Peyer's patch (tissue), 4 donors: ENCODE results near the gene DAO.

Experiments
- CTCF ChIP-seq, 6 experiments: fragments of 450-650 bp in 4 of 6; fragments of 200-600 bp in 2 of 6; sonication (generic) in 1 of 6; IDR thresholded peaks; one replicate each; pipeline ENCODE4 v1.5.1; 2017 to 2019; ENCODE audit warnings: antibody characterized with exemption in 6 of 6, mild to moderate bottlenecking in 3 of 6, moderate library complexity in 1 of 6
- POLR2A ChIP-seq, 2 donors: fragments of 450-650 bp; IDR thresholded peaks; one replicate each; pipeline ENCODE4 v1.5.1; 2017; ENCODE audit warnings: antibody characterized with exemption in 2 of 2, mild to moderate bottlenecking in 2 of 2, moderate library complexity in 2 of 2

- TF ChIP-seq CTCF (IDR thresholded peaks at IDR 0.05) (no peak), POLR2A (IDR thresholded peaks at IDR 0.05) (no peak)
Observed at GRCh38 chr12:108835860-108836634, 43.8 kb upstream of the DAO start.
